Heart right ventricle (tissue), 16 donors: Measurements from ENCODE around the gene TEX54. TPM values are rescaled to one million over a fixed set of nuclear protein-coding genes. Genes with fewer than 3 reads are reported as not detected.
A peak's percentile ranks its signal among the peaks of the same experiment; 100 is the strongest.

ENCODE experiments used
- ATAC-seq, 8 donors: fragments of 200-7000 bp; cut with Tn5 transposase; one replicate each; pipeline ENCODE4 v1.9.1; 2020; ENCODE audit warnings: mild to moderate bottlenecking in 8 of 8, moderate library complexity in 8 of 8, moderate number of reproducible peaks in 1 of 8
- DNase-seq, 2 donors: peaks; one replicate each; pipeline ENCODE4 v3.0.0-alpha.2; 2020
- H3K27ac ChIP-seq, 10 donors: fragments of 200-600 bp; sonication (generic) in 2 of 10; one replicate each; pipeline versions ENCODE4 v1.5.0 to v1.8.0; 2020 to 2022; ENCODE audit warnings: mild to moderate bottlenecking in 3 of 10
- H3K27me3 ChIP-seq, 7 donors: fragments of 200-600 bp; one replicate each; pipeline ENCODE4 v1.8.0; 2021 to 2022; ENCODE audit warnings: mild to moderate bottlenecking in 2 of 7
- H3K36me3 ChIP-seq, 9 donors: fragments of 200-600 bp; sonication (generic) in 1 of 9; one replicate each; pipeline versions ENCODE4 v1.5.0 to v1.8.0; 2020 to 2022; ENCODE audit warnings: mild to moderate bottlenecking in 2 of 9
- H3K4me1 ChIP-seq, 9 donors: fragments of 200-600 bp; sonication (generic) in 1 of 9; one replicate each; pipeline versions ENCODE4 v1.5.0 to v1.8.0; 2020 to 2022; ENCODE audit warnings: mild to moderate bottlenecking in 4 of 9
- H3K4me3 ChIP-seq, 10 donors: fragments of 200-600 bp; sonication (generic) in 2 of 10; one replicate each; pipeline versions ENCODE4 v1.5.0 to v1.8.0; 2020 to 2022; ENCODE audit warnings: mild to moderate bottlenecking in 7 of 10, moderate library complexity in 2 of 10
- H3K9me3 ChIP-seq, 11 donors: fragments of 200-600 bp in 10 of 11; sonication (generic) in 2 of 11; one replicate each; pipeline versions ENCODE4 v1.5.0 to v1.8.0; 2013 to 2022; ENCODE audit warnings: mild to moderate bottlenecking in 2 of 11, control low read depth in 1 of 11, moderate library complexity in 1 of 11
- WGBS, 2 donors: extraction: QIAGEN DNeasy Blood & Tissue Kit; methylation state at CpG; one replicate each; pipeline ENCODE4 v1.1.7; 2013; ENCODE audit warnings: inconsistent platforms in 1 of 2; 5-methylcytosine and 5-hydroxymethylcytosine counted together
- intact Hi-C, 10 donors: fragments of 100-400 bp; cut with DNase I; formaldehyde crosslinking; loops; one replicate each; pipeline versions ENCODE4 v1.11.1 to v1.14.2; 2022
- long read RNA-seq, 3 donors: library from polyadenylated mRNA; unstranded; transcript quantifications; one replicate each; pipeline ENCODE4 v2.0.0, GENCODE V29; 2020 to 2021
- polyA plus RNA-seq, 2 donors: library from polyadenylated mRNA; stranded (reverse); fragments of 200-250 nt; gene quantifications; one replicate each; pipeline ENCODE4 v1.2.3, GENCODE V29; 2013
- total RNA-seq, 10 donors: library from RNA; stranded (reverse); fragmentation: NEBNext Ultra II Directional in 3 of 10; extraction: Animal tissue kit (Norgen Biotek cat#: 25700) in 3 of 10; gene quantifications; one replicate each; pipeline versions ENCODE4 v1.2.1 to v1.2.4, GENCODE V29; 2021 to 2023
- TF ChIP-seq, protein P1 (sequence below), 9 donors: fragments of 200-600 bp; sonication (generic) in 2 of 9; IDR thresholded peaks; one replicate each; pipeline versions ENCODE4 v1.5.0 to v1.8.0; 2021 to 2022; ENCODE audit warnings: antibody characterized with exemption in 9 of 9, mild to moderate bottlenecking in 5 of 9, moderate library complexity in 1 of 9
- donor health status: Arrhythmogenic right ventricular cardiomyopathy.
- donor health status: ischemic (EF 13 %, LVEDD 7.1; RV severe dilation, severe dysfunction).
- donor health status: healthy with polysubstance abuse.
- donor health status: DM: no; HTN: yes; CAD: no.
- donor health status: DM: no; HTN: no; CAD: no.
- donor health status: ischemic (EF 25% LVEDD 6.9; RV normal size, moderate dysfunction).
- donor health status: ischemic (EF 25% LVEDD 5.7; RV mildly dilated, moderate dysfunction).
- donor health status: healthy.
- donor health status: DM: yes; HTN: yes; CAD: no.
- donor health status: Ischemic cardiomyopathy.
- donor health status: ischemic (EF 35%, LVEDD 5.7; RV mildly dilated, moderate dysfunction).
- donor health status: nonischemic (EF 11% LVEDD 7.7; RV severe dilation, severe dysfunction).
- donor health status: DM: yes; HTN: yes; CAD: no.
- donor health status: PGD.
- donor health status: ischemic (EF 29% LVEDD 5.4; RV normal size, mild dysfunction).
- donor health status: nonischemic (EF 23%, LVEDD 6.1; RV moderate dilation, normal function).

TEX54 gene
- total RNA-seq (not detected), polyA plus RNA-seq (not detected)
- long read RNA-seq, donor 1 = 0 reads
- long read RNA-seq, donor 2 = 0 reads
- long read RNA-seq, donor 3 = 0 reads

DNA sequence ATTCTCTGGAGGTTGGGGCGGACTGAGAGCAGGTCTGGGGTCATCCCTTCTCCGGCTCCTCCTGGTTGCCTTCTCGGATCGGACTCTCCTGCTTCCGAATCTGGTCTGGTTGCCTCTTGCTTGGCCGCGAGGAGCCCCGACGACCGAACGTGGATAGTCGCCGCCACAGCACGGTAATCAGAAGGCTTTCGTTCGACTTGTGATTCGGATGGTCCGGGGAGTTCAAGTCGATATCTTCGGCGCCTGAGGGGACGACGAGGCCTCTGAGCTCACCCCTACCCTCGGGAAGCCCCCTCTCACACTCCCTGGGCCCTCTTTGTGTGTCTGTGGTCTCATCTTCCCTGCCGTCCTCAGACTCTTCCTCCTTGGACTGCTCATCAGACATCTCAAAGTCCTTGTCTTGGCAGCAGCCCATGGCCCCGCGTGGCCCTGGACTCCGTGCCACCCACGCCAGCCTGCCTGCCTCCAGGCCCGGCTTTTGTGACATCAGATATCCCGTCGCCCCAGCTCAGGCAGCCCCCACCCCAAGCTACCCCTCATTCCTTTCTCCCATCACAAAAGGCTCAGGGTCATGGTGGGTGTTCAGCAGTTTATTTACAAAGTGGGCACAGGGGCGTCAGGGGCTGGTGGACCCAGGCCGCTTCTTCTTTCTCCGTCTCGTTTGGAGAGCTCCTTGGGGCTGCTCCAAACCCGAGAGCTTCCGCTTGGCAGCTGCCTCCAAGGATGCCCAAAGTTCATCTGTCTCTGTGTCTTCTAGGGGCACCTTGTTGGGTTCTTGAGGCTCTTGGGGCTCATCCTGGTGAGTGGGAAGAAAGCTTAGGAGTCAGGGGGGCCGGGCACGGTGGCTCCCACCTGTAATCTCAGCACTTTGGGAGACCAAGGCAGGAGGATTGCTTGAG lies at the start of gene TEX54:
TEX54 (minus strand) TSS at position 506 of the 899 bp plus-strand sequence.
- peak in 1 of 2 donors; percentile 26 for DNase-seq
- H3K4me1 ChIP-seq = peaks cover 8 to 51% (median 43%) of the 10 kb centered on the region in 9 donors
- TF ChIP-seq, protein P1, sequence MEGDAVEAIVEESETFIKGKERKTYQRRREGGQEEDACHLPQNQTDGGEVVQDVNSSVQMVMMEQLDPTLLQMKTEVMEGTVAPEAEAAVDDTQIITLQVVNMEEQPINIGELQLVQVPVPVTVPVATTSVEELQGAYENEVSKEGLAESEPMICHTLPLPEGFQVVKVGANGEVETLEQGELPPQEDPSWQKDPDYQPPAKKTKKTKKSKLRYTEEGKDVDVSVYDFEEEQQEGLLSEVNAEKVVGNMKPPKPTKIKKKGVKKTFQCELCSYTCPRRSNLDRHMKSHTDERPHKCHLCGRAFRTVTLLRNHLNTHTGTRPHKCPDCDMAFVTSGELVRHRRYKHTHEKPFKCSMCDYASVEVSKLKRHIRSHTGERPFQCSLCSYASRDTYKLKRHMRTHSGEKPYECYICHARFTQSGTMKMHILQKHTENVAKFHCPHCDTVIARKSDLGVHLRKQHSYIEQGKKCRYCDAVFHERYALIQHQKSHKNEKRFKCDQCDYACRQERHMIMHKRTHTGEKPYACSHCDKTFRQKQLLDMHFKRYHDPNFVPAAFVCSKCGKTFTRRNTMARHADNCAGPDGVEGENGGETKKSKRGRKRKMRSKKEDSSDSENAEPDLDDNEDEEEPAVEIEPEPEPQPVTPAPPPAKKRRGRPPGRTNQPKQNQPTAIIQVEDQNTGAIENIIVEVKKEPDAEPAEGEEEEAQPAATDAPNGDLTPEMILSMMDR (IDR thresholded peaks at IDR 0.05) = no peak

DNA sequence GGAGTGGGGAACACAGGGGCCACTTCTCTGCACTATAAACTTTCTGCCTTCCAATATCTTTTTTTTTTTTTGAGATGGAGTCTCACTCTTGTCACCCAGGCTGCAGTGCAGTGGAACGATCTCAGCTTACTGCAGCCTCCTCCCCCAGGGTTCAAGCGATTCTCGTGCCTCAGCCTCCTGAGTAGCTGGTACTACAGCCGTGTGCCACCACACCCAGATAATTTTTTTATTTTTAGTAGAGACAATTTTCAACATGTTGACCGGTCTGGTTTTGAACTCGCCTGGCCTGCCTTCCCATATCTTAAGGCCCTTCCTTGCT lies 49.7 kb upstream of the TEX54 start:
- intact Hi-C loops = no loop called here
- DNase-seq = no peak
- 24 to 28% methylated on average over 6 of the region's 6 CpGs for WGBS, 2 donors
- Histone ChIP-seq H3K27ac (peak overlapping the region in 8 of 10 donors; percentile 94 to 100 (median 98)), H3K4me3 (peak overlapping the region; percentile 46 to 100 (median 88)), H3K27me3 (no peaks in the 10 kb centered on the region), H3K36me3 (peaks cover 7 to 54% (median 50%) of the 10 kb centered on the region in 9 donors), H3K9me3 (no peaks in the 10 kb centered on the region), H3K4me1 (peaks cover 16 to 58% (median 41%) of the 10 kb centered on the region in 9 donors)
- ATAC-seq = no peak
- TF ChIP-seq, protein P1 (IDR thresholded peaks at IDR 0.05) = no peak

More for the DNA sequence above, at the start of gene TEX54:
- peak within 1 kb of the TSS; percentile 82 to 97 (median 94) for H3K27ac ChIP-seq
- peak within 1 kb of the TSS; percentile 65 to 99 (median 88) for H3K4me3 ChIP-seq
- no peaks in the 10 kb centered on the region for H3K9me3 ChIP-seq
- no peaks in the 10 kb centered on the region for H3K27me3 ChIP-seq
- 12 to 14% methylated on average over 40 of the region's 40 CpGs for WGBS, 2 donors
- ATAC-seq = peak in 6 of 8 donors; percentile 1 to 22 (median 2)
- intact Hi-C loops = loop anchor here in 6 of 10 donors (5.0 to 10.0 kb wide), 4 partner anchors 40 to 228 kb away; partner anchors contain the start of genes TMEM179B (in 3 of the 6), TMEM223 (in 3 of the 6) and MTA2 (in 1 of the 6)
- peaks cover 0 to 68% (median 30%) of the 10 kb centered on the region in 9 donors for H3K36me3 ChIP-seq

DNA sequence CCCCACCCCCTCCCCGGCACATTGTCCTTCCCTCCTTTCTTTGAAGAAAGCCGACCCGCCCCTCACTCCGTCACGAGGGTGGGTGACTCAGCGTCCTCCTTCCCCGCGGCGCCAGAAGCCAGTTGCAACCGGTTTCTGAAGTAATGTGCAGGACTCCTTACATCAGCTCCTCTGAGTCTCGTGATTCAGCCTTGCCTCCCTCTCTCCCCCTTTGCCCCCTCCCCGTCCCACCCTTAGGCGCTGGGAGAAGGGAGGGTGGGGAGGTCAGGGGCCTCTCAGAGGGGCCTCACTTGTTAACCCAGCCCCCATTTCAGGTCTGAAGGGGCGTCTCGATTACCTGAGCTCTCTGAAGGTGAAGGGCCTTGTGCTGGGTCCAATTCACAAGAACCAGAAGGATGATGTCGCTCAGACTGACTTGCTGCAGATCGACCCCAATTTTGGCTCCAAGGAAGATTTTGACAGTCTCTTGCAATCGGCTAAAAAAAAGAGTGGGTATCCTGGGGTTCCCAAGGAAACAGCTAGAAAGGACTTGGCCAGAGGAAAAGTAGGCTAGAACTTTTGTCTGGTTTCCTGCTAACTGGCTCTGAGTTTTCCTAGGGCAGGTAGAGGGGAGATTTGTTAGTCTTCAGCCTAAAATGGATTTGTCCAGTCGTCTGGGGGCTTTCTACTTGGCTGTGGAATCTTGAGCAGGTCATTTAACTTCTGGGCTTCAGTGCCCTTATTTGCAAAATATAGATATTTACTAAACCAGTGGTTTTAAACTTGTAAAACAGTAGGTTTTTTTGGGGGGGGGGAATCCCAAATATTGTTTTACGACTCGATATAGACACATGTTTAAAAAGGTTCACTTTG lies 49.2 kb upstream of the TEX54 start:
- DNase-seq = peak; percentile 87 to 94
- peaks cover 7 to 48% (median 44%) of the 10 kb centered on the region in 9 donors for H3K36me3 ChIP-seq
- ATAC-seq = peak; percentile 71 to 90 (median 82)
- 3 to 5% methylated on average over 20 to 21 of the region's 21 CpGs for WGBS, 2 donors
- peaks cover 16 to 58% (median 41%) of the 10 kb centered on the region in 9 donors for H3K4me1 ChIP-seq
- intact Hi-C loops = loop anchor here in 1 of 10 donors (2.0 kb wide), 1 partner anchor 39 kb away; no protein-coding TSS in a partner anchor
- H3K9me3 ChIP-seq = no peaks in the 10 kb centered on the region
- TF ChIP-seq, protein P1 (IDR thresholded peaks at IDR 0.05) = peak in 1 of 9 donors; percentile 19
- H3K4me3 ChIP-seq = peak overlapping the region; percentile 46 to 100 (median 88)
- peak overlapping the region; percentile 79 to 100 (median 98) for H3K27ac ChIP-seq
- H3K27me3 ChIP-seq = no peaks in the 10 kb centered on the region
